ENCODE data around the gene ATPAF1.

- TF ChIP-seq CTCF (conservative IDR thresholded peaks at IDR 0.05; ENCODE audit: low read length) (peak; percentile 82), EZH2phosphoT487 (IDR thresholded peaks at IDR 0.05; ENCODE audit: borderline replicate concordance) (no peak)
Observed at GRCh38 chr1:46622344-46622743, 45.8 kb downstream of the ATPAF1 start.
